Esophagus squamous epithelium (tissue), 5 donors: ENCODE results near the gene FN3KRP. TPM values are rescaled to one million over a fixed set of nuclear protein-coding genes. Genes with fewer than 3 reads are reported as not detected.

Experiments used
- DNase-seq: peaks from one replicate; lab custom pipeline; 2025; lab: John Stamatoyannopoulos, UW
- H3K27ac ChIP-seq, 4 donors: fragments of 200-600 bp; sonication (generic); one replicate each; pipeline ENCODE4 v1.5.1; 2016 to 2019; ENCODE audit warnings: mild to moderate bottlenecking in 1 of 4
- H3K27me3 ChIP-seq, 4 donors: fragments of 200-600 bp; sonication (generic); 1 replicate in 3 of 4; 2 replicates in 1 of 4; pipeline versions ENCODE4 v1.5.1 to v1.6.0; 2017 to 2021; ENCODE audit warnings: antibody characterized with exemption in 1 of 4
- H3K36me3 ChIP-seq, 3 donors: fragments of 200-600 bp; sonication (generic); one replicate each; pipeline ENCODE4 v1.5.1; 2016 to 2019
- H3K4me1 ChIP-seq, 3 donors: fragments of 200-600 bp; sonication (generic); one replicate each; pipeline ENCODE4 v1.5.1; 2017 to 2019
- H3K4me3 ChIP-seq, 4 donors: fragments of 200-600 bp; sonication (generic); 1 replicate in 3 of 4; 2 replicates in 1 of 4; pipeline ENCODE4 v1.5.1; 2016 to 2019; ENCODE audit warnings: mild to moderate bottlenecking in 2 of 4, moderate library complexity in 1 of 4
- H3K9me3 ChIP-seq, 3 donors: fragments of 200-600 bp; sonication (generic); one replicate each; pipeline ENCODE4 v1.5.1; 2016 to 2019
- CTCF ChIP-seq, 6 experiments: fragments of 450-650 bp in 4 of 6; fragments of 200-600 bp in 2 of 6; sonication (generic) in 2 of 6; IDR thresholded peaks; one replicate each; pipeline ENCODE4 v1.5.1; 2016 to 2019; ENCODE audit warnings: antibody characterized with exemption in 6 of 6, mild to moderate bottlenecking in 4 of 6, moderate library complexity in 4 of 6
- POLR2A ChIP-seq, 4 donors: fragments of 450-650 bp; IDR thresholded peaks; one replicate each; pipeline ENCODE4 v1.6.1; 2017; ENCODE audit warnings: antibody characterized with exemption in 4 of 4, mild to moderate bottlenecking in 4 of 4, moderate library complexity in 3 of 4
- WGBS, 2 donors: methylation state at CpG; one replicate each; pipeline ENCODE4 v1.1.5; 2018; 5-methylcytosine and 5-hydroxymethylcytosine counted together
- intact Hi-C: fragments of 100-400 bp; cut with DNase I; formaldehyde crosslinking; loops from one replicate; pipeline ENCODE4 v1.15.0; 2022
- total RNA-seq, 4 donors: library from RNA; depleted of rRNA; stranded (reverse); fragments of >200 nt; gene quantifications; one replicate each; pipeline ENCODE4 v1.1.0, GENCODE V29; 2016
- donor health status: DM: yes; HTN: yes; CAD: no.

FN3KRP gene
- total RNA-seq, 4 donors from 2014 or later: 9.1 to 13.5 (median 10.2) TPM

GRCh38 chr17:82699551-82699950 lies 17.0 kb upstream of the FN3KRP start:
- Histone ChIP-seq H3K27ac (no peak overlapping the region), H3K4me3 (peak overlapping the region in 1 of 4 donors; percentile 97)
- 71 to 84% methylated on average over 9 to 10 of the region's 13 CpGs for WGBS, 2 donors

GRCh38 chr17:82702231-82702927 lies 14.1 kb upstream of the FN3KRP start:
- Histone ChIP-seq H3K4me3 (peak overlapping the region in 1 of 4 donors; percentile 15), H3K4me1 (peaks cover 22 to 42% (median 25%) of the 10 kb centered on the region in 3 donors), H3K27me3 (no peaks in the 10 kb centered on the region), H3K27ac (peak overlapping the region; percentile 72 to 90 (median 82)), H3K36me3 (no peaks in the 10 kb centered on the region), H3K9me3 (no peaks in the 10 kb centered on the region)
- WGBS, 2 donors: 7 to 39% methylated on average over 9 to 11 of the region's 20 CpGs
- TF ChIP-seq CTCF (IDR thresholded peaks at IDR 0.05) (no peak), POLR2A (IDR thresholded peaks at IDR 0.05) (no peak)
- intact Hi-C loops: loop anchor here (10.0 kb wide), 1 partner anchor 52 kb away; the partner anchor contains the start of gene TBCD
- DNase-seq: no peak

More at GRCh38 chr17:82699551-82699950, 17.0 kb upstream of the FN3KRP start:
- H3K27me3 ChIP-seq: no peaks in the 10 kb centered on the region
- H3K9me3 ChIP-seq: peaks cover 0 to 7% (median 4%) of the 10 kb centered on the region in 3 donors
- intact Hi-C loops: no loop called here
- no peak for TF ChIP-seq POLR2A (IDR thresholded peaks at IDR 0.05)
- TF ChIP-seq CTCF (IDR thresholded peaks at IDR 0.05): no peak
- DNase-seq: no peak
- peaks cover 0 to 9% (median 0%) of the 10 kb centered on the region in 3 donors for H3K36me3 ChIP-seq
- peaks cover 28 to 50% (median 31%) of the 10 kb centered on the region in 3 donors for H3K4me1 ChIP-seq

- H3K9me3 ChIP-seq: no peaks in the 10 kb centered on the region
- H3K36me3 ChIP-seq: no peaks in the 10 kb centered on the region
- H3K4me1 ChIP-seq: peaks cover 17 to 39% (median 19%) of the 10 kb centered on the region in 3 donors
- DNase-seq: no peak
- no peak overlapping the region for H3K4me3 ChIP-seq
- intact Hi-C loops: loop anchor here (10.0 kb wide), 1 partner anchor 52 kb away; the partner anchor contains the start of gene TBCD
- 75 to 81% methylated on average over 5 to 10 of the region's 26 CpGs for WGBS, 2 donors
- H3K27ac ChIP-seq: peak overlapping the region in 3 of 4 donors; percentile 80 to 90 (median 84)
- TF ChIP-seq POLR2A (IDR thresholded peaks at IDR 0.05) (no peak), CTCF (IDR thresholded peaks at IDR 0.05) (no peak)
- H3K27me3 ChIP-seq: no peaks in the 10 kb centered on the region
Observed at GRCh38 chr17:82703036-82703745, 13.3 kb upstream of the FN3KRP start.

- DNase-seq: no peak
- intact Hi-C loops: loop anchor here (10.0 kb wide), 1 partner anchor 51 kb away; the partner anchor contains the start of gene TBCD
- Histone ChIP-seq H3K9me3 (no peaks in the 10 kb centered on the region), H3K4me3 (no peak overlapping the region), H3K36me3 (no peaks in the 10 kb centered on the region), H3K27ac (no peak overlapping the region), H3K27me3 (no peaks in the 10 kb centered on the region), H3K4me1 (peaks cover 14 to 39% (median 17%) of the 10 kb centered on the region in 3 donors)
- TF ChIP-seq POLR2A (IDR thresholded peaks at IDR 0.05) (no peak), CTCF (IDR thresholded peaks at IDR 0.05) (no peak)
- WGBS, 2 donors: 73 to 75% methylated on average over 12 to 24 of the region's 38 CpGs
Observed at GRCh38 chr17:82703935-82704865, 12.3 kb upstream of the FN3KRP start.
